K562 (cell line): ENCODE measurements around the gene OR2Y1. TPM values are rescaled to one million over a fixed set of nuclear protein-coding genes. Genes with fewer than 3 reads are reported as not detected.

Source experiments
- ATAC-seq: fragments of 200-7000 bp; cut with Tn5 transposase; 3 replicates; pipeline ENCODE4 v1.9.1; 2020; ENCODE audit warnings: moderate library complexity
- BruUV-seq: library from RNA; stranded (reverse); fragments of 400-500 nt; replicated peaks from 2 replicates; lab custom pipeline; 2021; lab: Mats Ljungman, UMichigan
- CTCF ChIA-PET: fragments of 300-600 bp; formaldehyde crosslinking; extraction: SDS; loops from one replicate; lab custom pipeline; 2021; ENCODE audit warnings: low intra/inter-chr PET ratio; lab: Yijun Ruan, JAX
- POLR2A ChIA-PET: fragments of 300-600, 350-650 bp; sonication (Branson Sonifier 250); formaldehyde crosslinking; extraction: SDS; loops from one replicate; lab custom pipeline; 2021; ENCODE audit warnings: antibody characterized with exemption, inconsistent platforms; lab: Yijun Ruan, JAX
- DNase-seq, 4 experiments: peaks; one replicate each; pipeline versions ENCODE4 v3.0.0 to v3.0.0-alpha.2; 2011 to 2018; ENCODE audit warnings: low spot score in 3 of 4, mixed read lengths in 3 of 4; ENCODE audit errors: extremely low read depth in 1 of 4
- FAIRE-seq: peaks from 2 replicates; lab custom pipeline; 2011; peaks lifted over from hg19 to GRCh38; lab: Jason Lieb, UNC
- H2AFZ ChIP-seq: 2 replicates; pipeline ENCODE4 v1.6.0; 2011; ENCODE audit warnings: low read depth, low read length, control low read depth, inconsistent platforms
- H3K27ac ChIP-seq: fragments of 200-600 bp; 3 replicates; pipeline ENCODE4 v1.8.0; 2011; ENCODE audit warnings: low read depth, mild to moderate bottlenecking, control low read depth, inconsistent platforms, low read length, moderate library complexity, mixed read lengths; ENCODE audit errors: extremely low read depth
- H3K27me3 ChIP-seq, 2 experiments: fragments of 300-600 bp in 1 of 2; 2 replicates in 1 of 2; 3 replicates in 1 of 2; pipeline versions ENCODE4 v1.6.0 to v1.8.0; 2011; ENCODE audit warnings: inconsistent platforms in 2 of 2, low read length in 2 of 2, mild to moderate bottlenecking in 1 of 2, mixed read lengths in 1 of 2, moderate library complexity in 1 of 2; ENCODE audit not compliant: control insufficient read depth in 2 of 2, insufficient read depth in 2 of 2
- H3K36me3 ChIP-seq: fragments of 300-600 bp; 3 replicates; pipeline ENCODE4 v1.8.0; 2011; ENCODE audit warnings: mild to moderate bottlenecking, low read length, inconsistent platforms; ENCODE audit not compliant: control insufficient read depth, insufficient read depth
- H3K4me1 ChIP-seq, 2 experiments: fragments of 200-600 bp in 1 of 2; replicated peaks in 1 of 2; 2 replicates in 1 of 2; 3 replicates in 1 of 2; pipeline versions ENCODE4 v1.5.1 to v1.8.0; 2011; ENCODE audit warnings: inconsistent platforms in 2 of 2, low read length in 2 of 2, mild to moderate bottlenecking in 1 of 2, mixed read lengths in 1 of 2, moderate library complexity in 1 of 2; ENCODE audit not compliant: control insufficient read depth in 2 of 2, insufficient read depth in 2 of 2
- H3K4me2 ChIP-seq: 2 replicates; pipeline ENCODE4 v1.6.1; 2011; ENCODE audit warnings: low read length, control low read depth, inconsistent platforms, mixed read lengths; ENCODE audit not compliant: insufficient read depth
- H3K4me3 ChIP-seq: fragments of 200-600 bp; sonication (generic), shearing (Covaris generic); 2 replicates; pipeline ENCODE4 v1.5.1; 2016; ENCODE audit warnings: control low read depth, inconsistent platforms
- H3K79me2 ChIP-seq: fragments of 200-600 bp; 3 replicates; pipeline ENCODE4 v1.8.0; 2011; ENCODE audit warnings: low read length, inconsistent platforms; ENCODE audit not compliant: control insufficient read depth, insufficient read depth
- H3K9ac ChIP-seq, 2 experiments: 2 replicates each; pipeline versions ENCODE4 v1.6.0 to v1.6.1; 2011; ENCODE audit warnings: low read depth in 2 of 2, low read length in 2 of 2, control low read depth in 1 of 2, inconsistent platforms in 1 of 2, mild to moderate bottlenecking in 1 of 2, mixed read lengths in 1 of 2; ENCODE audit not compliant: insufficient read depth in 1 of 2
- H3K9me1 ChIP-seq: one replicate; pipeline ENCODE4 v1.6.0; 2011; ENCODE audit warnings: inconsistent platforms, mild to moderate bottlenecking, low read length, moderate library complexity; ENCODE audit not compliant: control insufficient read depth, insufficient read depth
- H3K9me3 ChIP-seq: replicated peaks from 2 replicates; pipeline ENCODE4 v1.5.1; 2011; ENCODE audit warnings: low read depth, low read length, inconsistent platforms; ENCODE audit not compliant: control insufficient read depth, insufficient read depth
- H4K20me1 ChIP-seq: replicated peaks from 2 replicates; pipeline ENCODE4 v1.6.1; 2011; ENCODE audit warnings: low read length, inconsistent platforms, mixed read lengths; ENCODE audit not compliant: control insufficient read depth, insufficient read depth
- NFE2L1 ChIP-seq: fragments of 450-650 bp; IDR thresholded peaks from 2 replicates; pipeline ENCODE4 v1.6.1; 2016; ENCODE audit warnings: missing genetic modification characterization, low read depth, mild to moderate bottlenecking, missing compliant biosample characterization, moderate library complexity, borderline replicate concordance
- PURB ChIP-seq: sonication (generic); formaldehyde crosslinking; IDR thresholded peaks from 2 replicates; pipeline ENCODE4 v1.9.0; 2021; ENCODE audit warnings: low read depth, mild to moderate bottlenecking, missing genetic modification reagents
- WGBS: fragments of 100-300 bp; shearing (Covaris generic); methylation state at CpG from one replicate; pipeline ENCODE4 v1.1.6; 2016; ENCODE audit warnings: low coverage, mixed read lengths; ENCODE audit not compliant: insufficient coverage; ENCODE audit errors: missing lambda C conversion rate; 5-methylcytosine and 5-hydroxymethylcytosine counted together
- in situ Hi-C: fragments of 300-500 bp; cut with MboI; formaldehyde crosslinking; loops from 4 replicates; pipeline ENCODE4 v1.15.0; 2018; ENCODE audit warnings: inconsistent platforms, mixed read lengths
- intact Hi-C: fragments of 100-400 bp; cut with micrococcal nuclease; formaldehyde crosslinking; loops from 2 replicates; pipeline ENCODE4 v1.14.2; 2022
- polyA plus RNA-seq, 8 experiments: library from polyadenylated mRNA; depleted of rRNA in 4 of 8; stranded (reverse) in 5 of 8; unstranded in 3 of 8; fragments of >200 nt; fragmentation: Nextera tagmentation in 2 of 8; fragmentation: Illumina TruSeq in 1 of 8; extraction: Ambion mirVana in 2 of 8; extraction: Trizol in 1 of 8; gene quantifications; 2 replicates each; pipeline versions ENCODE4 v1.2.1 to v1.2.3, GENCODE V29; 2011 to 2014; ENCODE audit warnings: inconsistent platforms in 1 of 8, missing spikeins in 1 of 8
- total RNA-seq, 7 experiments: library from RNA; depleted of rRNA in 6 of 7; stranded (reverse); fragments of >200 nt in 6 of 7; fragmentation: Illumina TruSeq in 2 of 7; extraction: Trizol in 2 of 7; gene quantifications; 2 replicates each; pipeline versions ENCODE4 v1.2.1 to v1.2.3, GENCODE V29; 2011 to 2021; ENCODE audit warnings: low replicate concordance in 1 of 7
- TF ChIP-seq, protein P1 (sequence below): fragments of 450-650 bp; IDR thresholded peaks from 2 replicates; pipeline ENCODE4 v1.6.1; 2016; ENCODE audit warnings: low read depth
- TF ChIP-seq, protein P2 (sequence below), 2 experiments: fragments of 250-450 bp in 1 of 2; fragments of 450-650 bp in 1 of 2; sonication (Bioruptor Pico) in 1 of 2; IDR thresholded peaks; 2 replicates each; pipeline versions ENCODE4 v1.6.1 to v1.8.0; 2016 to 2021; ENCODE audit warnings: mild to moderate bottlenecking in 2 of 2, moderate library complexity in 2 of 2, missing compliant biosample characterization in 1 of 2, missing genetic modification characterization in 1 of 2
- TF ChIP-seq, protein P3 (sequence below): fragments of 450-650 bp; IDR thresholded peaks from 2 replicates; pipeline ENCODE4 v1.6.1; 2017; ENCODE audit warnings: mild to moderate bottlenecking, moderate library complexity

The OR2Y1 gene
- total and polyA plus RNA-seq, 9 of the 15 experiments (the other 6 are each of a cell fraction or from before 2014, with no cell fraction given) = not detected

DNA sequence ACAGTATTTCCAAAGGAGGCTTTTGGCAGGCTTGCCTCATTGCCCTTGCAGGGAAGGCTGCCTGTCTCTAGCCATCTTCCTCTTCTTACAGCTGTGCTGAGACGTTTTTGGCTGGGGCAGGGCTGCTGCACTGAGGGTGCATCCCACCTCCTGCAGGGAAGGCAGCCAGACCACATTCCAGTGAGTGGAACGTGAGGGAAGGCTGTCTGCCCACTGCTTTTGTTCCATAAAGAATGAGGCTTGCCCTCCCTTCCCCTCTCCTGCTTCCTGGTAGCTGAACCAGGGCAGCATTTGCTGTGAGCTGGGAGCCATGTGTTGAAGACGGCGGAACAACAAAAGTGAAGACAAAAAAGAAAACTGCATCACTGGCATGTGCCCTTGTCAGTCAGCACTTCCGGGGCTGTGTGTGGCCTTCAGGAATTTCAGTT lies 46.0 kb upstream of the OR2Y1 start:
- ChIA-PET CTCF (no interaction called here), POLR2A (interaction anchor here (1.2 to 1.9 kb wide), 3 partner anchors 16 to 18 kb away, joined by 3 to 7 read pairs (median 5); no protein-coding TSS in a partner anchor)
- no peak overlapping the region for H2AFZ ChIP-seq
- ATAC-seq (no peak), FAIRE-seq (no peak), DNase-seq (no peak)
- 60% methylated on average over 5 of the region's 5 CpGs for WGBS
- H3K27me3 ChIP-seq = no peaks in the 10 kb centered on the region
- H3K9me1 ChIP-seq = no peaks in the 10 kb centered on the region
- H3K4me1 ChIP-seq = peaks cover 27 to 34% of the 10 kb centered on the region in 2 experiments; a peak in 4 of 5 replicates
- peak overlapping the region in 1 of 2 experiments; percentile 59; a peak in 1 of 4 replicates for H3K9ac ChIP-seq
- intact Hi-C loops (loop anchor here (2.0 kb wide), 2 partner anchors 83 to 373 kb away; no protein-coding TSS in a partner anchor), in situ Hi-C loops (no loop called here)
- H3K4me2 ChIP-seq = no peak overlapping the region
- H3K4me3 ChIP-seq = no peak overlapping the region
- H3K79me2 ChIP-seq = peaks cover under 1% of the 10 kb centered on the region; the same call in 1 of the 3 replicates
- peaks cover 18% of the 10 kb centered on the region; the same call in 2 of the 3 replicates for H3K36me3 ChIP-seq
- TF ChIP-seq, protein P1, sequence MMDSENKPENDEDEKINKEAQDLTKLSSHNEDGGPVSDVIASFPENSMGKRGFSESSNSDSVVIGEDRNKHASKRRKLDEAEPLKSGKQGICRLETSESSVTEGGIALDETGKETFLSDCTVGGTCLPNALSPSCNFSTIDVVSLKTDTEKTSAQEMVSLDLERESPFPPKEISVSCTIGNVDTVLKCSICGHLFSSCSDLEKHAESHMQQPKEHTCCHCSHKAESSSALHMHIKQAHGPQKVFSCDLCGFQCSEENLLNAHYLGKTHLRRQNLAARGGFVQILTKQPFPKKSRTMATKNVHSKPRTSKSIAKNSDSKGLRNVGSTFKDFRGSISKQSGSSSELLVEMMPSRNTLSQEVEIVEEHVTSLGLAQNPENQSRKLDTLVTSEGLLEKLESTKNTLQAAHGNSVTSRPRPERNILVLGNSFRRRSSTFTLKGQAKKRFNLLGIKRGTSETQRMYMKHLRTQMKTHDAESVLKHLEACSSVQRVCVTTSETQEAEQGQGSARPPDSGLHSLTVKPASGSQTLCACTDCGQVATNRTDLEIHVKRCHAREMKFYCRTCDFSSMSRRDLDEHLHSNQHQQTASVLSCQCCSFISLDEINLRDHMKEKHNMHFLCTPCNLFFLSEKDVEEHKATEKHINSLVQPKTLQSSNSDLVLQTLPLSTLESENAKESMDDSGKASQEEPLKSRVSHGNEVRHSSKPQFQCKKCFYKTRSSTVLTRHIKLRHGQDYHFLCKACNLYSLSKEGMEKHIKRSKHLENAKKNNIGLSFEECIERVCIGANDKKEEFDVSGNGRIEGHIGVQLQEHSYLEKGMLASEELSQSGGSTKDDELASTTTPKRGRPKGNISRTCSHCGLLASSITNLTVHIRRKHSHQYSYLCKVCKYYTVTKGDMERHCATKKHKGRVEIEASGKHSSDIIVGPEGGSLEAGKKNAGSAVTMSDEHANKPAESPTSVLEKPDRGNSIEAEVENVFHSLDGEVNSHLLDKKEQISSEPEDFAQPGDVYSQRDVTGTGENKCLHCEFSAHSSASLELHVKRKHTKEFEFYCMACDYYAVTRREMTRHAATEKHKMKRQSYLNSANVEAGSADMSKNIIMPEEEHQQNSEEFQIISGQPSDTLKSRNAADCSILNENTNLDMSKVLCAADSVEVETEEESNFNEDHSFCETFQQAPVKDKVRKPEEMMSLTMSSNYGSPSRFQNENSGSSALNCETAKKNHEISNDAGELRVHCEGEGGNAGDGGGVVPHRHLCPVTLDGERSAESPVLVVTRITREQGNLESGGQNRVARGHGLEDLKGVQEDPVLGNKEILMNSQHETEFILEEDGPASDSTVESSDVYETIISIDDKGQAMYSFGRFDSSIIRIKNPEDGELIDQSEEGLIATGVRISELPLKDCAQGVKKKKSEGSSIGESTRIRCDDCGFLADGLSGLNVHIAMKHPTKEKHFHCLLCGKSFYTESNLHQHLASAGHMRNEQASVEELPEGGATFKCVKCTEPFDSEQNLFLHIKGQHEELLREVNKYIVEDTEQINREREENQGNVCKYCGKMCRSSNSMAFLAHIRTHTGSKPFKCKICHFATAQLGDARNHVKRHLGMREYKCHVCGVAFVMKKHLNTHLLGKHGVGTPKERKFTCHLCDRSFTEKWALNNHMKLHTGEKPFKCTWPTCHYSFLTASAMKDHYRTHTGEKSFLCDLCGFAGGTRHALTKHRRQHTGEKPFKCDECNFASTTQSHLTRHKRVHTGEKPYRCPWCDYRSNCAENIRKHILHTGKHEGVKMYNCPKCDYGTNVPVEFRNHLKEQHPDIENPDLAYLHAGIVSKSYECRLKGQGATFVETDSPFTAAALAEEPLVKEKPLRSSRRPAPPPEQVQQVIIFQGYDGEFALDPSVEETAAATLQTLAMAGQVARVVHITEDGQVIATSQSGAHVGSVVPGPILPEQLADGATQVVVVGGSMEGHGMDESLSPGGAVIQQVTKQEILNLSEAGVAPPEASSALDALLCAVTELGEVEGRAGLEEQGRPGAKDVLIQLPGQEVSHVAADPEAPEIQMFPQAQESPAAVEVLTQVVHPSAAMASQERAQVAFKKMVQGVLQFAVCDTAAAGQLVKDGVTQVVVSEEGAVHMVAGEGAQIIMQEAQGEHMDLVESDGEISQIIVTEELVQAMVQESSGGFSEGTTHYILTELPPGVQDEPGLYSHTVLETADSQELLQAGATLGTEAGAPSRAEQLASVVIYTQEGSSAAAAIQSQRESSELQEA = no peak
- TF ChIP-seq, protein P2, sequence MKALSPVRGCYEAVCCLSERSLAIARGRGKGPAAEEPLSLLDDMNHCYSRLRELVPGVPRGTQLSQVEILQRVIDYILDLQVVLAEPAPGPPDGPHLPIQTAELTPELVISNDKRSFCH (CRISPR knock-in tag; IDR thresholded peaks at IDR 0.05) = no peak
- TF ChIP-seq, protein P2 (tag; IDR thresholded peaks at IDR 0.05) = no peak
- TF ChIP-seq PURB (CRISPR knock-in tag) = no peak
- TF ChIP-seq, protein P3, sequence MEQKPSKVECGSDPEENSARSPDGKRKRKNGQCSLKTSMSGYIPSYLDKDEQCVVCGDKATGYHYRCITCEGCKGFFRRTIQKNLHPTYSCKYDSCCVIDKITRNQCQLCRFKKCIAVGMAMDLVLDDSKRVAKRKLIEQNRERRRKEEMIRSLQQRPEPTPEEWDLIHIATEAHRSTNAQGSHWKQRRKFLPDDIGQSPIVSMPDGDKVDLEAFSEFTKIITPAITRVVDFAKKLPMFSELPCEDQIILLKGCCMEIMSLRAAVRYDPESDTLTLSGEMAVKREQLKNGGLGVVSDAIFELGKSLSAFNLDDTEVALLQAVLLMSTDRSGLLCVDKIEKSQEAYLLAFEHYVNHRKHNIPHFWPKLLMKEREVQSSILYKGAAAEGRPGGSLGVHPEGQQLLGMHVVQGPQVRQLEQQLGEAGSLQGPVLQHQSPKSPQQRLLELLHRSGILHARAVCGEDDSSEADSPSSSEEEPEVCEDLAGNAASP = no peak
- no peak for TF ChIP-seq NFE2L1 (tag)
- no peak overlapping the region for H3K27ac ChIP-seq
- no peaks in the 10 kb centered on the region; the same call in 1 of the 2 replicates for H3K9me3 ChIP-seq
- BruUV-seq = no TSS peak
- H4K20me1 ChIP-seq = no peaks in the 10 kb centered on the region
